Activated T-helper 9 cell treated with anti-CD3 and anti-CD28 coated beads, Interleukin-2, amount 50 U/mL, for 16 hours (primary cell): ENCODE data around the gene PALD1.
"Not testable (repeated sequence)": the region's sequence is repeated elsewhere in the genome, so short reads cannot be mapped to it uniquely, and the experiment has no call there.

Experiments
- DNase-seq: peaks from one replicate; pipeline ENCODE4 v3.0.0-alpha.2; 2020; ENCODE audit warnings: low read depth

PALD1 gene

DNA sequence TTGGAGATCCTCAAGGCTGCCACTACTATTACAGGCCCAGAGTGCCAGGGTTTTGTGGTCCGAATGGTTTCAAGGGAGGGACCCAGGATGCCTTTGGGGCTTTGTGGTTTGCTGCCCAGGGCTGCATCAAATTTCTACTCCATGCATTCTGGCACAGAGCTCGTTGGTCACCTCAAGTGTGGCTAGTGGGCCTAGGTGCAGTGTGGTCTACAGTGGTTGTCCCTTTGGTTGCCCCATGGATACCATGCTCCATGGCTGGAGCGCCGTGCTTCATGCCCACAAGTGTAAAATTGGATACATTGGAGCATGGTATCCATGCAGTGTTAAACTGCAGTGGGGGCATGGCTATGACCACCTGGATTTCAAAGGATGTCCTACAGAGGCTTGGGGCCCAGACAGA lies 129.4 kb downstream of the PALD1 start:
- DNase-seq, result no peak

DNA sequence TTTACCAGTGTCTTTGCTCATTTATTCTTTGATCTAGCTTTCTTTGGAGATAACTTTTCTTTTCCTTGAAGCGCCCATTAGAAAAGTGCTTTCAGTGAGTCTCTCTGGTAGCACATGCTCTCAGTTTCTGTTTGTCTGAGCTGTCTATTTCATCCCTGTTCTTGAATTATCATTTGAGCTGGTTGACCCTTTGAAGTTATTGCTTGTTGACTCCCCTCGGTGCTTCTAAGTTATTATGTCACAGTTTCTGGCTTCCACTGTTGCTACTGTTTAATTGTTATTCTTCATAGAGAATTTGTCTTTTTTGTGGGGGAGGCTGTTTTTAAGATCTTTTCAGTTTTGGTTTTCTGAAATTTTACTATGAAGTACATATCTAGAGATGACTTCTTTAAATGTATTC lies 135.4 kb downstream of the PALD1 start:
- DNase-seq, result no peak

DNA sequence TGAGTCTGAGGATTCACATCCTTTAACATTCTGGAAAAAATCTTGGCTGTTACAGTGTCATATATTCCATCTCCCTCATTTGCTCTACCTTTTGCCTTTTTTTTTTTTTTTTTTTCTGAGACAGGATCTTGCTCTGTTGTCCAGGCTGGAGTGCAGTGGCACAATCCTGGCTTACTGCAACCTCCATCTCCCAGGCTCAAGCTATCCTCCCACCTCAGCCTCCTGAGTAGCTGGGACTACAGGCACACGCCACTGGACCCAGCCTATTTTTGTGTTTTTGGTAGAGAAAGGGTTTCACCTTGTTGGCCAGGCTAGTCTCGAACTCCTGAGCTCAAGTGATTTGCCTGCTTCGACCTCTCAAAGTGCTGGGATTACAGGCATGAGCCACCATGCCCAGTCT lies 135.8 kb downstream of the PALD1 start:
- DNase-seq, result not testable (repeated sequence)

DNA sequence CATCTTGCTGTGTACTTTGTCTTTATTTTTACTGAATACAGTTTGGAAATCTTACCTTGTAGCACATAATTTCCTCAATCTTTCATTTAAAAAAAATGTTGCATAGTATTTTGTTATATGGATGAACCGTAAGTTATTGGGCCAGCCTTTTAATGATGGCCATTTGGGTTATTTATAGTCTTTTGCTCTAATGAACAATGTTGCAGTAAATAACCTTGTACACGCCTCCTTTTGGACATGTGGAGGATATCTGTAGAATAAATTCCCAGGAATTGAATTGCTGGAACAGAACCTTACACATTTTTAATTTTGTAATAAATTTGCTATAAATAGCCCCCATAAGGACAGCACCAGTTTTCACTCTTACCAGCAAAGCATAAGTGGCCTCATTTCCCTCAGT lies 136.6 kb downstream of the PALD1 start:
- no peak for DNase-seq

DNA sequence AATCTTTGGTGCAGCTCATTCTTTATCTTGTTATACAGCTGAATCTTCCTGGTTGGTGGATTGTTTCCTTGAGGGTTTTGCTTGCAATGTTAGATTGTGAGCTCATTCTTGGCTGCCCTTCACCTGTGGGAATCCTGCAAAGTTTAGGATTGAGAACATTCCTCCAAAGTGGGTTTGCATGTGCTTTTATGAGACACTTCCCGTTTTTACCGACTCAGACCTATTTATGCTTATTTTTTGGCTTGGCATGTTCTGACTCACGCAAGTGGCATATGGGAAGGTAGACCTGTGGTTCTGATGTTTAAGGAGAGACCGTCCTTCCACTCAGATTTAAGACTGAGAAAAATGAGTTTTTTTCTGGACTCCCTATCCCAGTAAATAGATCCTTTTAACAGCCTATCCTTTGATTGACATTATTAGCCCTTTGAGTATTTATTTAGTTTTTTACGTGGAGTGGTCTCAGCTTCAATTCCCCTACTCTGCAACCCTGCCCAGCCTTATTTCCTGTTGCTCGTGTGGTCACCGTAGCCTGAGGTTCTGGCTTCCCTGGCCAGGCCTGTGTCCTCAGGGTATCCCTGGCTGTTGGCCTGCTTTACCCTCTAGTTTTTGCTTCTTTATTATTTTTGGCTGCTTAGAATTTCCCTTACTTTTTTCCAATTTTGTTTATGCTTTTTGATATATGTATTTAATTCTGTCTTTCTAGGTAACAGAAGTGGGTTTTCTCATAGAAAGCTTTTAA lies 137.4 kb downstream of the PALD1 start:
- no peak for DNase-seq

DNA sequence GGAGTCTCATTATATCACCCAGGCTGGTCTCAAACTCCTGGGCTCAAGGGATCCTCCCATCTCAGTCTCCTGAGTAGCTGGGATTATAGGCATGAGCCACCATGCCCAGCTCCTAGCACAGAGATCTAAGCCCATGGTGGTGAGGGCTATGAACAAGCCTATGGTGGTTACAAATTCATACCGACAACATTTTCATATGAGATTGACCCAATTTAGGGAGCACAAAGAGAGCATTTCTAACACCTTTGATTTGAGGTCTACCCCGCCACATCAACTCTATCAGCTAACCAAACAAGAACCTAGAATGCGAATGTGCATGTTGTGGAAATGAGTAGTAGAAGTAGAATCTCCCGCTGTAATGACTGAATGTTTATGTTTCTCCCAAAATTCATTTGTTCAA lies 138.2 kb downstream of the PALD1 start:
- no peak for DNase-seq
